SH-SY5Y (cell line): Measurements from ENCODE around the gene PABPN1L.

Experiments used
- GATA2 ChIP-seq: IDR thresholded peaks from 2 replicates; pipeline ENCODE4 v1.6.1; 2011; ENCODE audit warnings: mild to moderate bottlenecking, low read depth, low read length
- GATA3 ChIP-seq: IDR thresholded peaks from 2 replicates; pipeline ENCODE4 v1.6.1; 2011; ENCODE audit warnings: low read depth, mild to moderate bottlenecking, low read length, moderate library complexity

GRCh38 chr16:88886845-88887521 is 20.5 kb upstream of the PABPN1L start:
- no peak for TF ChIP-seq GATA2
- no peak for TF ChIP-seq GATA3
